ENCODE results near the gene CCDC159.

The CCDC159 gene

GRCh38 chr19:11399667-11400066, 53.3 kb downstream of the CCDC159 start:
- no peak for DNase-seq

GRCh38 chr19:11400798-11401197, 54.5 kb downstream of the CCDC159 start:
- DNase-seq: no peak

- no peak for DNase-seq
Observed at GRCh38 chr19:11401808-11402543, 55.7 kb downstream of the CCDC159 start.
